NCI-H128 (cell line): ENCODE measurements around the gene SH3TC2.

Experiments used
- DNase-seq: peaks from one replicate; lab custom pipeline; 2025; ENCODE audit not compliant: unreplicated experiment; lab: John Stamatoyannopoulos, UW

Gene SH3TC2

DNA sequence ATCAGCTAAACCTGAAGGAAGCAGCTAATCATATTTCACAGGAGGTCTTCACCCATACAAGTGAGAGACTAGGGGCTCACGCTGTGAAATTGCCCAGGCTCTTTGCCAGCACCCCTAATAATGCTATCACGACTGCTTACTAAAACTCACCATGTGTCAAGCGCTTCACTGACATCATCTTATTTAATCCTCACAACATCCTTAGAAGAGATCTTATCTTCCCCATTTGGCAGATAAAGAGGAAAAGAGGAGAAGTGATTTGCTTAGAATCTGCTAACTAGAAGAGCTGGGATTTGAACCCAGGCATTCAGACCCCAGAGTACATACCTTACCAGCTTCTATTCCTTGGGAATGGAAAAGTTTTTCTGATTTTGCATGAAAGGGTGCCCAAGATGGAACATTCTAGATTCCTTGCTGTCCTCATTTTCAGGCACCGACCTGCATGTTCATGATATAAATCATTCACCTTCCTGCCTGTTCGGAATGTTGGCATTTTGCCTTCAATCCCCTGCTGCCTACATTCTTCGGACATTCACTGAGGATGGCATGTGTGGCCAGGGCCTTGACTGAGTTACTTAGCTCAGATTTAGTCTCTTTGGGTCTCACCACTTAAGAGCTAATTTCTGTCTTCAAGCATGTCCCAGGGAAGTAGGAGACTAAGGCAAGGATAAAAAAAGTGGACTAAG, 88.1 kb downstream of the SH3TC2 start:
- no peak for DNase-seq

DNA sequence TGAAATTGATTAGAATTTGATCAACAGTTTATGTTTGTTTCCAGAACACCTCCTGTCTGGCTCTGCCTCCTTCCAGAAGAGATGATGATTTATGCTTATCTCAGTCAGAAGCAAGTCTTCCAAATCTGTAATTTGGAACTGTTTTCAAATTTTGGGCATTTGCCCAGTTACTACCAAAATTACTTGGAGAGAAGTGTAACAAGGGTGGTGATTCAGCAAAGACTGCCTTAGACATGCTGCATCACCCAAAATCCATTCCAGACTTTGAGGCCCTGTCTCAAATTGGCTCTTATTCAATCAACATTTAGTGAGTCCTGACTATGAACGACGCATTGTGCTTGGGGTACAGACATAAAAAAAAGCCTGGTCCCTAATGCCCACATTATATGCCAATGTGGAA, 89.4 kb downstream of the SH3TC2 start:
- no peak for DNase-seq

DNA sequence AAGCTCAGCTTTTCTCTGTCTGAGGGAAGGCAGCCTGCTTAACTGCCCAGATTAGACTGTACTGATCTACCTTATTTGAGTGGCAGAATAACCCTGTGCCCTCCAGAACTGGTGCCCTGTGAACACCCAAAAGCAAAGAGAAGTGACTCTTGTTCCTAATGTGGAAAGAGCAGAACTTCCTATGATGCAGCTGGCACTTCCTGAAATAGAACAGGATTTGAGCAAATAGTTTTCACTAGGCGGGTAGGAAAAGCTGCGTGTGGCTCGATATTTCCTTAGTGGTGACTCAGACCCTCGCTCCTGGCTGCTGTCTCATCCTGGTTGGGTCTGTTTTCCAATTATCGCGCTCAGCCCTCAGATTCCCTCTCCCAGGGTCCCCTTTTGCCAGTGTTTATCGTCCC, 89.9 kb downstream of the SH3TC2 start:
- DNase-seq = no peak

DNA sequence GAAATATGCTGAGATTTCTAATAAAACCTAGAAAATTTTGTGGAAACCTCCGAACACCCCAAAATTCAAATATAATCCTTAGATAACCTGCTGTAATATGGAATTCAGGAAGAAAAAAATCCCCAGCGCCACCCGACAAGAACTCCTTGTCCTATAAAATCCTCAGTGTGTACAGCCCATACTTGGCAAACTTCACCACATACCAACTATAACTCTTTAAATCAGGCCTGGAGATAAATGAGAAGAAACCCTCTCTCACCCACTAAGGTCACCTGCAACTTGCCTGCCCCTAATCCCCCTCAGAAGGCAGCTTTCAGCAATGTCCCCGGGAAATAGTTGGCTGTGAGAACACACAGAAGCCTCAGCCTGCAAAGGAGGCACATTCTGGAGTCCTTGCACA, 90.5 kb downstream of the SH3TC2 start:
- DNase-seq = no peak

DNA sequence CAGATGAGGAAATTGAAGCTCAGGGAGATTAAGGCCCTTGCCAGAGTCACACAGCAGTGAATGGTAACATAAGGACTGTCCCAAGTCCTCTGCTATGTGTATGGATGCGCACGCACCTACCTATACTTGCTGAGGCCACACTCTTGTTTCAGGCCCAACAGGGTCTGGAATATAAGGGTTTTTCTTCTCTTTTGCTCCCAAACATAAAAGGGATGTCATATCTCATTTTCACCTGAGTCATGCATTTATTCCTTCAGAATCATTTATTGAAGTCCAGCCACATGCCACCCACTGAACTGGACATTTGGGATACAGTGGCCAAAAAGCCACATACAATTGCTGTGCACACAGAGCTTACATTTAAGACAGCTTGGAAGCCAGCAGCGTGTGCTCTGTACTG, 92.0 kb downstream of the SH3TC2 start:
- no peak for DNase-seq

DNA sequence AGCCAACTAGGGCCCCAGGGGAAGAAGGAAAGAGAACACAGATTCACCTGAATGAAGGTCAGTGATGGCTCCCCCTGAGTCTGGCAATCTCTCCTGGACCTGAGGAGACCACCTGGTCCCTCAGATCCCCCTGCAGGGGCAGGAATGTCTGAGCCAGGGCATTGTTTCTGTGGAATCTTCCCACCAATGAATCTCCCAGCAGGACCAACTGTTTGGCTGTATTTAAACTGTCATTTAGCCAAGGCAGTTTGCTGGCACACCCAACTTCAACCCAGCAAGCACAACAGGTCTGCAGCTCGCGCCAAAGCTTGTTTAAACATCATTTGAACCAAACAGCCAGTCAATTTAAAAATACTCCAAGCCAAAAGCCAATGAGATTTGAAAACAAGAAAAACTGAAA, 92.6 kb downstream of the SH3TC2 start:
- DNase-seq = no peak

DNA sequence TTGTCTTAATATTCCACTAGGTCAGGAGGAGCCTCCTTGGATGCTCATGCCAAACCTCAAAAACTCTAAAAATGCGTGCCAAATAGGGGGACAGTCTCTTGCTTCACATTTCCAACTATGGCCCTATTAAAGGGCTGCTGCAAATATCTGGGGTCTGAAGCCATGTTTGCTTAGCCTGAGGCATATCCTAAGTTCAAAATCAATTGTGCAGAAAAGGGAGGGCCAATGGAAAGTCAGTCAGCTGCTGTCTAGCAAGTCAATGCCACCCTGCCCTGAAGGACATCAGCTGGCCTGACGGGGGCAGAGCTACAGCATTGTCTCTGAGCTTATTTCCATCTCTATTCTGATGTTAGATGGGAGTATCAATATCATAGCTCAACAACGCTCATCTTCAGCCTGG, 93.6 kb downstream of the SH3TC2 start:
- DNase-seq = no peak

DNA sequence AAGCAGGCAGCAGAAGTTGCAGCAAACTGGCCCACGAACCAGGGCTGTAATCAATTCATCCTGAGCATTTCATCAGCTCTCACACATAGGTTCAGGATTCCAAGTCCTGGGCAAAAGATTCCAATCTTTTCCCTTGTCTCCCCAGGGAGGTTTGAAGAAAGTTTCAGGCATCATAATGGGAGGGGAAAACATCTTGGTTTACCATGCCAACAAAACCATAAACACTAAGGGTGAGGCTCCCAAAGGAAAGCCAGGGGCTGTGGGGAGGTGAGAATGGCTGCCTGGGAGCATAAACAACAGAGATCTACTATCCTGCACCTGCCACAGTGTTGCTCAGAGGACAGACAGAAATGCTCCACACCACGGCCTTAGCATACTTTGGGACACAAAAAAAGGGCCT, 94.6 kb downstream of the SH3TC2 start:
- DNase-seq = no peak

DNA sequence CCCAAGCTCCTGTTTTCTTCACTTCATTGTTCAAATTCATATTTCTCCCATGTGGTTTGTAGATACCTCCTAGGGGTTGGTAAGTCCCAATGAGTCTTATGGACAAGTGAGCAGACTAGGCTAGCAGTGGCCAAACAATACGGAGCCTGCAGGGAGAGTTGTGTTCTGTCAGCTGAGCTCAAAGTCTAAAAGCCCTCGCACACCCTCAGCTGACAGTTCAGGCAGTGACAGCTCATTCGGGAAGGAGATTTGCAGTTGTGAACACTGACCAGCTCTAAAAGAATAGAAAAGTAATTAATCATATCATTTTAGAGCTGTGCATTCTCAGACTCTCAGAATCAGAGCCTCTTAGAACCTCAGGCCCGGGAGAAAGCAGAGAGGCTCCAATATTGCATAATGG, 95.1 kb downstream of the SH3TC2 start:
- DNase-seq = no peak

DNA sequence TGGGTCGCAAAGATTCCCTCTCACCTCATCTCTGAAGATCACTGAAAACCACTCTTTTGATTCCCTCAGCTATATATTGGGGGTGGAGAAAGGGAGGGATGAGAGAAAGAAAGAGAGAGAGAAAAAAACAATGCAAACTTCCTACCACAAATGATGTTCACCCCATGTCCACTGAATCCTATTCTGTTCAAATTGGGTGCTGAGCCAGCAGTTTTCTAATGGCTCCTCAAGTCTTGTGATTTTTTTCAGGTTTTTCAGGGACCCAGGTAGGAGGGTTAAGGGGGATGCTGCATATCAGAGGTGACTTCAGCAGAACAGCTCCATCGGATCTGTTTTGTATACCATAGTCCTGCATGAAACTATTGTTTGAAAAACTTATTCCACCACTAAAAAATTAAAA, 95.9 kb downstream of the SH3TC2 start:
- DNase-seq = no peak

DNA sequence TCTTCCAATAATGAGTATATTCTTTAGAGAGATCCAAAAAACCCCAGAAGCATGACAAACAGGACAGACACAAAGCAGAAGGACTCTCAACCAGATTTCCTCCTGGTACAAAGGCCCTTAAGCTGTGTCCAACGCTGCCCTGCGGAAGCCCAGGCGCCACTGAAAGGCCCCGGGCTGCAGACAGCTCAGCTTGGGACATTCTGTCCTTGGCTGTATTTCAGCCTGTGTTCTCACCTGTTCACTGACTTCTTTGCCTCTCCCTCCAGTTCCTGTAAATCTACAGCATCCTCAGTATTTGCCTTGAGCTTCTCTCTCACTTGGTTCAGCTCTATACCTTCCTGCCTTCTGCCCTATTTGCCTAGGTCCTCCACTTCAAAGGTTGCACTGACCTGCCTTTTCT, 96.5 kb downstream of the SH3TC2 start:
- DNase-seq = no peak

DNA sequence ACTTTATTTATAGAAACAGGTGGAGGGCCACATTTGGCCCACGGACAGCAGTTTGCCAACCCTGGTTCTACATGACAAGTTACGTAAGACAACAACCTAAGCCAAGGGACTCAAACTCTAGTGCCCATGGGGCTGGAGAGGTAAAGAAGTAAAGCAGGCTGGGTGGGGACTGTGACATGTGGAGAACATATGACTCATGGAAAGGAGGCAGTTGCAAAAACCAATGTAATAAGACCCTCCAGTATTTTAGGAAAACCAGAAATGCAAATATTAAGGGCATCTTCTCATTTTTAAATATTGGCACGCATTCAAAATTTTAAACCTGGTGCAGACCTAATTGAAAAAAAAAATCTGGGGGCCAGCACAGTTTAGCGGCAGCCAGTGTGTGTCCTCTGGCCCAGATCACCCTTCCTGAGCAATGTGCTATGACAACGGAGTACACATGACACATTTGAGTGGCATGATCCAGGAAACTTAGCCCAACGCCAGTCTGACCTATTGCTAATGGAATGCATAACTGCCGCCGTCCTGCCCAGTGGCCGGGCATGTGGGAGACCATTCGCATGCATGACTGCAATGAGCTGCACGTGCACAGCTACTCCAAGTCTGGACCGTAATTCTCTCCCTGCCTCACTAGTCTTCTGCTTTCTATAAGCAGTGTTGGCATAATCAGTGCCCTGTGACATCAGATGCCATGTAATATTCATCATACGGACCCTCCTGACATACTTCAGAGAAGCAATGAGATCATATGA, 97.2 kb downstream of the SH3TC2 start:
- DNase-seq = no peak

DNA sequence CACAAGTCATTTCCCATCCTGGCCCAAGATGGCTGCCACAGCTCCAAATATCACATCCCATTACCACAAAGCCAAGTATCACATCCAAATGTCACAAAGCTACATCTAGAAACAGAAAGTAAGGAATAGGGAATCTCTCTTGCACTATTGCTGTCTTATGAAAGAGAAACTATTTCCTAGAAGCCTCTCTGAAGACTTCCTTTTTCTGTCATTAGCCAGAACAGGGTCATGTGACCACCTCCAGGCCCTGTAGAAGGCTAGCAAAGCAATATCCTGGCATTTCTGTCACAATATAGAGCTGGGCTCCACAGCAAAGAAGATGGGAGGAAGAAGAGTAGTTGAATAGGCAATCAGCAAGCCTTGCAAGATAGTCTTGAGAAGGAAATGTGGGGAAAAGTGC, 99.2 kb downstream of the SH3TC2 start:
- DNase-seq = no peak

DNA sequence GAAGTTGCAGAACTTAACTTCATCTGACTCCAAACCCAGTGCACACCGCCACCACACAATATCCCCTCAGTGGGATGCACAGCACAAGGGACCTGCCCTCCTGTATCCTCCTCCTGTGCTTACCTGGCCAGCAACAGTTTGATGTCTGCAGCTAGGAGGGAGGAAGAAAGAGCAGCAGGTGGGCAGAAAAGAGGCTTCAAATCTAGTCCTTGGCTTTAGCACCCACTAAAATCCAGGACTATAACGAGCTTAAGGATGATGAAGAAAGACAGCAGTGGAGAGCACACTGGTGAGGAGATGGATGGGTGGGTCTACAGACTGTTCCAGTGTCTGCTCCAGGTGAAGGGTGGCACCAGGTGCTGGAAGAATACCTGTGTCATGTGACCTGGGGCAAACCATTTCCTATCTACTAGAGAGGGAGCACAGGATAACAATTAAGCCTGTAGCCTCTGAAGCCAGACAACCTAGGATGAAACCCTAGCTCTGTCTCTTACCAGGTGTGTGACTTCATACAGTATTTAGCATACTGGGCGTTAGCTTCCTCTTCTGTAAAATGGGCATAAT, 100.0 kb downstream of the SH3TC2 start:
- no peak for DNase-seq

DNA sequence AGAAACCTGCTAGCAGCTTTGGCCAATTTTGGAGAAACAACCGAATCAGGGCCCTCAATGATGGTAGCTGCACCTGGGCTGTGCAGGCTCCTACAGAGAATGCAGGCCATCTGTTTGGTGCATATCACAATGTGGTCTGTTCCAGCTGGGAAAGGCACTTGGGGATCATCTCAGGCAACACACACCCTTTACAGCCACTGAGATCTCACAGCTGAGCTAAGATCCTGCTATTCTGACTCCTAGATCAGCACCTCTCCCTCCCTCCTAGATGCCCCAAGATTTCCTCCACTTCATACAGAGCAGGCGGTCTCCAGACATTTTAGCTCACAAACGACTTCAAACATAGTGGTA, 100.7 kb downstream of the SH3TC2 start:
- DNase-seq = no peak

DNA sequence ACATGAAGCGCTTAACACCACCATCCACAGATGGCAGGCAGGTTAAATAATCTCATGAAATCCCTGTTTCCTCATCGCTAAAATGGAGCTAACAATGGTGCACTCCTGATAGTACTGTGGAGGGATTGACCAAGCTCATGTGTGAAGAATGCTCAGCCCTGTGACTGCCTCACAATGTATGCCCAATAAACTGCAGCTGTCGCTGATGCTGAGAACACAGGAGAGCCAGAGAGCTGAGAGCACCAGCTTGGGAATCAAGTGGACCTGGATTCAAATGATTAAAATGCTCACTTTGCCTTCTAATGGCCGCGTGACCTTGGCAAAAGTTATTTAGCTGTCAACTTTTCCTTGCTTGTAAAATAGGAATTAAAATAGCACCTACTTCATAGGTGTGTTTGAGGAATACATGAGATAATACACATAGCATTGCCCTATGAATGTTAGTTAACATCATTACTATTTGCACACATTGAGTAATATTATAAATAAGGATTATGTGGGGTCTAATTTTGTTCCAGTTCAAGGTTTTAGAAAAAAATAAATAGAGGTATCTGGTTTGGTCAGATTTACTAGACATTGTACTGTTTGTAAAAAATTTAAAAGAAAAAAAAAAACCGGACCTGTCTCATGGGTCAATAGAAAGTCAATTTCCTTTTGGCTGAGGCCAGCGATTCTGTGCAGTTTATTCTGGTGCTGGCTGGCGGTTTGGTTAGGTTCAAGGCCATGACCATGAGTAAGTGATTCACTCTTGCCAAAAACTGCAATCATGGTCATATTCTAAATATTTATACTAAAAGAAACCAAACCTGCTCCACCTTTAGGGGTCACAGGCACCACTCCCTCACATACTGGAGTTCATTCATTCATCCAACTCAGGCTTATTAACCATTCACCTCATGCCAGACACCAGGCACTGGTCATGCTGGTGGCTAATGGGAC, 101.3 kb downstream of the SH3TC2 start:
- no peak for DNase-seq

DNA sequence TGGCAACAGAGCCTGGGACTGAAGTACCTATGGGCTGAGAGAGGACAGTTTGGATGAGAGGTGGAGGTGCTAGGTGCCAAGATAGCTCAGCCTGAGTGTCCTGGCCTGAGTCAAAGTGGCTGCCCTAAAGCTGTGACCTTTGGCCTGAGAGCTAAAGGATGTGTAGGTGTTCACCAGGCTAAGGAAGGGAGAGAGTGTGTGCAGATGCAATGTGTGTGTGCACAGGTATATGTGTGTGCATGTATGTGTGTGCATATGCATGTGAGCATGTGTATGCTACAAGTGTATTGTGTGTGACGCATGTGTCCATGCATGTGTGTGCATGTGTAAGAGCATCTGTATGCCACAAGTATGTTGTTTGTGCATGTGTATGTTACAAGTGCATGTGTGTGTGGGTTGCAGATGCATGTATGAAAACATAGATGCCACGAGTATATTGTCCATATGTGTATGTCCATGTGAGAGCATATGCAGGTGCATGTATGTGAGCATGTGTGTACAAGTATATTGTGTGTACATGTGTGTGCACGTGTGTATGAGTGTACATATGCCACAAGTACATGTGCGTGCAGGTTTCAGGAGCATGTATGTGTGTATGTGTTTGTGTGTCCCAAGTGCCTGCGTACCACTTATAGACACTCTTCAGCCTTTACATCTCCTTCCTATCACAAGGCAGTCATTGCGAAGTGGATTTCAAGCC, 102.6 kb downstream of the SH3TC2 start:
- DNase-seq = no peak

DNA sequence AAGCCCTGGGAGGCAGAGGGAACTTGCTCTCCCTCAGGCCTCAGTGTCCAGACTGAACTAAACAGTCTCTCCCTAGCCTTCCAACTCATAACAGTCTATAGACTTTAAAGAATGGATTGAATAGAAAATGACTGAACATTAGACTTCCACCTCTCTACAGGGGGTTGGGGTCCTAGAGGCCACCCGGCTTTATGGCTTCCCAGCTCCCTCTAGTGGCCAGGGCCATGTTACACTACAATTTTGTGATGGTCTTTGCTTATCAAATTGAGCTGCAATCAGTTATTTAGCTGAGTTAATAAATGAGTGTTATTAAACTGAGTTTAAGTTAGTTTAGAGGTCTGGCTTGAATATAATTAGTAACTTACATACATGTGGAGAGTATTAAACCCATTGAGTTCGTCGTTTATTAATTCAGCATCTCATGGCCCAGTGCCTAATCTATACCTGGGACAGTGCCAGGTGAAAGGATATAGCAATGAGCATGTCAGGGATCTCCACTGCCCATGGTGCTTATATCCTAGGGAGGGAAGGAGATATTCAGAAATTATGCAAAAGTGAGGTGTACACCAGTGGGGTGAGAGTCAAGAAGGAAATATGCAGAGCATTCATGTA, 105.2 kb downstream of the SH3TC2 start:
- DNase-seq = no peak

DNA sequence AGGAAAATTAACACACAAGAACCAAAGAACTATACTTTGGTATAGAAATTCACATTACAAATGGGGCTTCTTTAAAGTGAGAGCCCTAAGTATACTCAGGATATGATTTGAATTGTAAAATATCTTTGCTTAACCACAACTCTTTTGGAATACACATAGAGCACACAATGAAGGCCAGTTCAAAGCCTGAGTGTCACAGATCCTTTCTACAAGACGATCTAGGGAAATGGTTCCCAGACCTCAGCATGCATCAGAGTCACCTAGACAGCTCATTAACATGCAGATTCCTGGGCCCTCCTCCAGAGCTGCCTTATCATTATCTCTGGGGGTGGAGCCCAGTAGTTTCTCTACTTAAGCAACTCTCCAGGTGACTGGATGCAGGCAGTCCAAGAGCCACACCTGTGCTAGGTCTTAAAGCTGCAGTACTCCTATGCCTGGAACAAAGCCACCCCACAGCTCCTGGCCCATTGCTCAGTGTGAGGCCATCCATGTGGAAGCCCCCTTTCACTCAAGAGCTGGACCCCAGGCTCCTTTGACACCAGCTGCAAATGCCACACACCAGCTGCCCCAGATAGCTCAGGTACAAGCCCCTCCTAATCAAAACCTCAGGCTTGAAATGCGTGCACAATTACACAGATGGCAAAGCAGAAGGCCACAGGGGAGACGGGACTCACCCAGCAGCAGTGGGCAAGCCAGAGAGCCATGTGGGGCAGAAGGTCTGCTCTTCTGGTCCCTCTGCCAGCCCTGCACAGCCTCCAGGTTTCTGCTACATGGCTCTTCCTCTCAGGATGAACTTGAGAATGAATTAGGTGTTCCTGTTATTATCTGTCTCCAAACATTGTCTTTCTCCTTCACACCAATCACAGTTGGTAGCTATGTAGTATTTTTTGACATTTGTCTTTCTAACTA, 106.1 kb downstream of the SH3TC2 start:
- no peak for DNase-seq
